Effector memory CD8-positive, alpha-beta T cell (primary cell): ENCODE data around the gene PACRG.

Experiments used
- ATAC-seq: fragments of 150-1000 bp; cut with Tn5 transposase; replicated peaks from 2 replicates; pipeline ENCODE4 v1.10.0; 2021; ENCODE audit warnings: mild to moderate bottlenecking, moderate library complexity
- DNase-seq, 3 experiments: peaks; one replicate each; pipeline ENCODE4 v3.0.0; 2021
- H3K27ac Mint-ChIP-seq, 2 donors: one replicate each; pipeline ENCODE4 v1.8.0; 2022; ENCODE audit warnings: mild to moderate bottlenecking in 2 of 2, mixed read lengths in 2 of 2, moderate library complexity in 2 of 2
- H3K27me3 Mint-ChIP-seq, 2 donors: one replicate each; pipeline ENCODE4 v1.8.0; 2022; ENCODE audit warnings: mixed read lengths in 2 of 2
- H3K36me3 Mint-ChIP-seq: one replicate; pipeline ENCODE4 v1.8.0; 2022; ENCODE audit warnings: mild to moderate bottlenecking, moderate library complexity, mixed read lengths; ENCODE audit not compliant: insufficient read depth
- H3K4me1 Mint-ChIP-seq, 2 donors: one replicate each; pipeline ENCODE4 v1.8.0; 2022; ENCODE audit warnings: low read depth in 2 of 2, mixed read lengths in 2 of 2
- H3K4me3 Mint-ChIP-seq, 2 donors: one replicate each; pipeline ENCODE4 v1.8.0; 2022; ENCODE audit warnings: mild to moderate bottlenecking in 2 of 2, mixed read lengths in 2 of 2, moderate library complexity in 2 of 2
- H3K9me3 Mint-ChIP-seq, 2 donors: one replicate each; pipeline ENCODE4 v1.8.0; 2022; ENCODE audit warnings: mixed read lengths in 2 of 2

Gene PACRG

DNA sequence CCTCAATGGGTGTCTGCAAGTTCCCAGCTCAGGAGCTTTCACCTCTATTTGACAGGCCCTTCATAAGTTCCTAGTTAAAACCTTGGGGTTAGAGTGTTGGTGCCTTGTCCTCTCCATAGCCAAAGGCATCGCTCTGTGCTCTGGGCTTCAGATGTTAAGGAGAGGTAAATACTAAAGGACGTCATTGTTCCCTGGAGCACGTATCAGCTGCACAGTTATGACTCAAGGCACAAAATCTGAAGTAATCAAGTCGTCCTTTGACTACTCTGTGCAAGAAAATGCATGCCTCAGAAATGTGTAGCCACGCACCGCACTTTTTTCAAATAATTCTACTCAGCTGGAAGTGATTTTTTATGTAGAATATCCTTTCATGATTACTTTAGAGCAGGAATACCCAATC lies 446.0 kb downstream of the PACRG start:
- no peak overlapping the region for H3K4me3 Mint-ChIP-seq
- DNase-seq, result no peak
- ATAC-seq, result no peak
- H3K36me3 Mint-ChIP-seq, result no peaks in the 10 kb centered on the region
- H3K27ac Mint-ChIP-seq, result no peak overlapping the region
- H3K27me3 Mint-ChIP-seq, result peaks cover 19 to 37% of the 10 kb centered on the region in 2 donors
- H3K9me3 Mint-ChIP-seq, result no peaks in the 10 kb centered on the region
- H3K4me1 Mint-ChIP-seq, result no peaks in the 10 kb centered on the region

DNA sequence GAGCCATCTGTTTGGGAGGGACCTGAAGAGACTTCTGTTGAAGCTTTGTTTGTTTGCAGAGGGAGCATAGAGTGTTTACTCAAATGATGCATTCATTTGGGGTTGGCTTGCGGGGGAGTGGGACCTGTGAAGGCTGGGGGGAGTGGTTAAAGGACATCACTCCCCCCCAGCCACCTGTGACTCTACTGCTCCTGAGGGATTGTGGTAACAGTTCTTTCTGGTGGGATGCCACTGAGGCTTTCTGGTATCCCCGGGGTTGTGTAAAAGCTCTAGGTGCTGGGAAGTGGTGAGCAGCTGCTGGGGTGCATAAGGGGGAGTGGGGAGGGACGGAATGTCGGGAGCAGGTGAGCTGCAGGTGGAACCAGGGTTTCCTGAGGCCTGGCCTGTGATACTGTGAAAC lies 447.5 kb downstream of the PACRG start:
- DNase-seq (no peak), ATAC-seq (no peak)
- no peak overlapping the region for H3K4me3 Mint-ChIP-seq
- no peaks in the 10 kb centered on the region for H3K4me1 Mint-ChIP-seq
- H3K9me3 Mint-ChIP-seq, result no peaks in the 10 kb centered on the region
- peaks cover 14 to 28% of the 10 kb centered on the region in 2 donors for H3K27me3 Mint-ChIP-seq
- no peaks in the 10 kb centered on the region for H3K36me3 Mint-ChIP-seq
- H3K27ac Mint-ChIP-seq, result no peak overlapping the region

DNA sequence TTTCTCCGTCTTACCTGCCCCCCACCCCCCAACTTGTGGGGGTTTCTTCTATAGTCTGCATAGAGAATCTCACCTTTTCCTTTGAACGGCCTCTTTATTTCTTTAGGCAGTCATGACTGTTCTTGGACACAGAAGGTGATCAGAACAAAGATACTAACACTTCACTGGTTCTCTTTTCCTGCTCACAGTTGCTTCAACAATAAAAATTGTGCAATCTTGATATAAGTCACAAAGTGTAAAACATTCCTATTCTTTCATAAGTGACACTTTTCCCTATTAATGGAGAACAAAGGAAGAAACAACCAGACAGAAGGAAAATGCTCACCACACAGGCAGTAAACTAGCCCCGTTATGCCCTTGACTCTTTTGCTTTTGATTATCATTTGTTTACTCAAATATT lies 448.3 kb downstream of the PACRG start:
- Mint-ChIP-seq H3K27me3 (peaks cover 14 to 28% of the 10 kb centered on the region in 2 donors), H3K4me3 (no peak overlapping the region), H3K27ac (no peak overlapping the region), H3K4me1 (no peaks in the 10 kb centered on the region), H3K36me3 (no peaks in the 10 kb centered on the region), H3K9me3 (no peaks in the 10 kb centered on the region)
- ATAC-seq (no peak), DNase-seq (no peak)

DNA sequence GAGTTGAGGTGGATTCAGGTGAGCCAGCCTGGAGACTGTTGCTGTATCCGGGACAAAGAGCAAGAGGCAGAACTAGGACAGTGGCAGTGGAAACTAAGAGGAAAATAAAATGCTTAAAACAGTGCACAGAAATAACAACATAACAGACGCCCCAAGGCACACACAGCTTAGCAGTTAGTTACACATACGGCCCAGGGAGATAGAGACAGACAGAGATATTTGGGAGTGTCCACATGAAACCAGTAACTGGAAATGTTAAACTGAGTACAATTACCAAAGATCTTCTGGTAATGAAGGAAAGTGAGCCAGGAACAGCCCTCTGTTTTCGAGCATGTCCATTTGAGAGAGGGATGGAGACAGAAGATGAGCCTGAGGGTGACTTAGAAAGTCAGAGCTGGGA lies 449.2 kb downstream of the PACRG start:
- Mint-ChIP-seq H3K9me3 (no peaks in the 10 kb centered on the region), H3K27me3 (peaks cover 14 to 28% of the 10 kb centered on the region in 2 donors), H3K27ac (no peak overlapping the region), H3K4me3 (no peak overlapping the region), H3K36me3 (no peaks in the 10 kb centered on the region), H3K4me1 (no peaks in the 10 kb centered on the region)
- ATAC-seq (no peak), DNase-seq (no peak)

DNA sequence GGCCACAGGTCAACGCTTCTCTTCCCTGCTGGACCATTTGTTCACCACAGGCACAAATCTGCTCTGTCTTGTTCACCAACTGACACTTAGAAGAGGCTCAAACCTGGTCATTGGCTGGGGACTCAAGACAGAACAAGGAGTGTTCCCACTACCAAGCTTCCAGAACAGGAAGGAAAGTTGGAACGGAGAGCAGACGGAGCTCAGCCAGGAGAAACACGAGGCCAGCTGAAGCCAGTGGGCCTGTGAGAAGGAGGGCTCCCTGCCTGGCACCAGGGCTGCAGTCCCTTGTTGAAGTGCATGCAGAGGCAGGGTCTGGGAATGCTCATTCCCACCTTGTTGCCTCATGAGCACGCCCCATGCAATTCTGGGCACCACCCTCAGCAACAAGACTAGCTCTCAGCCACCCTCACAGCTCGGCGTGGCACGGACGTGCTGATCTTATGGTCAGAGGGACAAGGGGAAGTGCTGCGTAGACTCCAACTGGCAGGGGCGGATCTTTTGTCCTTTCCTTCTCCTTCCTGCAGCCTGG lies 450.2 kb downstream of the PACRG start:
- Mint-ChIP-seq H3K27ac (no peak overlapping the region), H3K4me3 (no peak overlapping the region)
- no peak for ATAC-seq

DNA sequence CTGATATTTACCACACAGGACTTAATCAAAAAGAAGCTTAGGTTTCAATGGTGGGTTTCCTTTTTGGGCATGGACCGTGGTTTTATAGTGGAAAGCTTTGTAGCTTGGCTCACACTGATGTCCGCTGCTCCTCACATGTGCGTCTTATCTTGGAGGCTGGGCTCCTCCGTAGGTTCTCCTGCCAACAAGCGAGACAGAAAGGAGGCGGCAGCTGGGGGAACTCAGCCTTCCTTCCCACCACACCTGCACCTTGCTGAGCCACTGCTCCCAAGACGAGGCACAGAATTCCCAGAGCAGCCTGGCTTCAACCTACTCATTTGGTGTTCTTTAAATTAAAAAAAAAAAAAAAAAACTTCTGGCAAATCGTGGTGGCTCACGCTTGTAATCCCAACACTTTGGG lies 451.3 kb downstream of the PACRG start:
- no peak for DNase-seq
- Mint-ChIP-seq H3K36me3 (no peaks in the 10 kb centered on the region), H3K4me1 (no peaks in the 10 kb centered on the region), H3K27ac (no peak overlapping the region), H3K4me3 (no peak overlapping the region), H3K9me3 (no peaks in the 10 kb centered on the region), H3K27me3 (peaks cover 14 to 36% of the 10 kb centered on the region in 2 donors)
- no peak for ATAC-seq

More for the DNA sequence above, 450.2 kb downstream of the PACRG start:
- Mint-ChIP-seq H3K27me3 (peaks cover 14 to 36% of the 10 kb centered on the region in 2 donors), H3K36me3 (no peaks in the 10 kb centered on the region), H3K4me1 (no peaks in the 10 kb centered on the region), H3K9me3 (no peaks in the 10 kb centered on the region)
- no peak for DNase-seq

DNA sequence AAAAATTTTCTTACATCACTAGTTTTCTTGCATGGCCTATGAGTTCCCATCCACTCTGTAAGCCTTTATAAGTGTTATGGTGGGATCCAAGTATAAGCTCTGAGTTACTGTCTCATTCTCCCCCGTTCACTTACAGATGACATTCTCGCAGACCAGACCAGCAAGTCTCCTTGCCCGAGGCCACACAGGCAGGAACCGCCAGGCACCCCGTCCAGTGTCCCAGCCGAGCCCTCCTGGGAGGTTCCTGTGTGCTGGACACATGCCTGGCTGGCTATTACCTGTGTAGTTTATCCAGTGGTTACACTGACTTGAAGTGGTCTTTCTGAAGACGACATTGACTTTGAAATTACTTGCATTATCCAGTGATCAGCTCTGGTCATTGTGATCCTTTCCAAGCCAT lies 451.9 kb downstream of the PACRG start:
- DNase-seq, result no peak
- no peaks in the 10 kb centered on the region for H3K36me3 Mint-ChIP-seq
- ATAC-seq, result no peak

DNA sequence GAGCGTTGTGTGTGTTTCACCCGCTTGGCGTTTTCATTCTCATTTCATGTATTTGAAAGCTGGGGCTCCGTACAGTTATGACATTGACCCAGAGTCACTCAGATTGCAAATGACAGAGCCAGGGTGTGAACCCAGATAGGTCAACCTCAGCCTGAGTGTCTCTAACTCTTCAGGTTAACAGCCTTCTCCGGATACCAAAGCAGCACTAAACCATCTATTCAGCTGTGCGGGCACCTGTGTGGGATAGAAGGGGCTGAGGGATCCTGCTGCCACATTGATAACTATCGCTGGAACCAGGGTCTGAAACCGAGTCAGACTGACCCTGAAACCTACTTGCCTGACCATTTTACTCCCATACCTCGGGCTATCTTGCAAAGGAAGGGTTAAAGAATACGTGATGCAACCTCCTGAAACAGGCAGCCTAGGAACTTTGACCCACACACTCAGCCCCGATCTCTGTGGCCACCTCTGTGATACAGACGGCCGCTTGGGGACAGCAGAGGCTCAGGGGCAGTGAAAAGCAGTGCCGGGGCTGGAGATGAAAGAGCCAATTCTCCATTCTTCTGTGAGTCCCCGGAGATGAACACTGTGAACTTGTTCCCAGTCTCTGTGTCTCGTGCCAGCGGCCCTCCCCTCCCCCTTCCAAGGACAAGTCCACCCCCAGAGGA lies 453.2 kb downstream of the PACRG start:
- no peak overlapping the region for H3K4me3 Mint-ChIP-seq
- ATAC-seq (no peak), DNase-seq (no peak)
- no peaks in the 10 kb centered on the region for H3K9me3 Mint-ChIP-seq
- H3K4me1 Mint-ChIP-seq, result peaks cover 0 to 1% of the 10 kb centered on the region in 2 donors
- H3K36me3 Mint-ChIP-seq, result no peaks in the 10 kb centered on the region
- H3K27me3 Mint-ChIP-seq, result peaks cover 15 to 35% of the 10 kb centered on the region in 2 donors
- no peak overlapping the region for H3K27ac Mint-ChIP-seq

More for the DNA sequence above, 451.9 kb downstream of the PACRG start:
- Mint-ChIP-seq H3K9me3 (no peaks in the 10 kb centered on the region), H3K4me3 (no peak overlapping the region), H3K27me3 (peaks cover 14 to 39% of the 10 kb centered on the region in 2 donors), H3K27ac (no peak overlapping the region), H3K4me1 (peaks cover 0 to 1% of the 10 kb centered on the region in 2 donors)

DNA sequence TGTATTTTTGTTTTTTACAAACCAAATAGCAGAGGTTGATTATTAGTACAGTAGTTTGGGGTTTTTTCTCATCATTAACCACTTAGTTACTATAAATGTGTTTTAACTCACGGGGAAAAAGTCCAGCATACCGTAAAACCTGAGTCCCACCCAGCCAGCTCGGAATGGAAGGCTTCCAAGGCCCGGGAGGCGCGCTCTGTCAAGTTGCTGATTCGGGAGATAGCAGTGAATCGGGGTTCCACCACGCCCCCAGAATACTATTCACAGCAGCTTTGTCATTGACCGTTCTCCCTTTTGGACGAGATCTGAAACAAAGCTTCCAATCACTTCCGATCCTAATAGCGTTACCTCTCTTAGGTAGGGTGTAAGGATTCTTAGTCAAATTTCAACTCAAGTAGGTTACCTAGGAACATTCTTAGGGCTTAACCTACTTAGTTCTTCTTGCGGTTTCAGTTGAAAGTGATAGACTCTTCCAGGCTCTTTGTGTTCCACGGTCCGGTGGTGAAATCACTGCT lies 453.9 kb downstream of the PACRG start:
- ATAC-seq, result no peak
- no peak overlapping the region for H3K27ac Mint-ChIP-seq
- no peaks in the 10 kb centered on the region for H3K9me3 Mint-ChIP-seq
- no peaks in the 10 kb centered on the region for H3K36me3 Mint-ChIP-seq
- DNase-seq, result no peak
- no peak overlapping the region for H3K4me3 Mint-ChIP-seq
- H3K27me3 Mint-ChIP-seq, result peaks cover 11 to 31% of the 10 kb centered on the region in 2 donors
- H3K4me1 Mint-ChIP-seq, result peaks cover 0 to 1% of the 10 kb centered on the region in 2 donors

DNA sequence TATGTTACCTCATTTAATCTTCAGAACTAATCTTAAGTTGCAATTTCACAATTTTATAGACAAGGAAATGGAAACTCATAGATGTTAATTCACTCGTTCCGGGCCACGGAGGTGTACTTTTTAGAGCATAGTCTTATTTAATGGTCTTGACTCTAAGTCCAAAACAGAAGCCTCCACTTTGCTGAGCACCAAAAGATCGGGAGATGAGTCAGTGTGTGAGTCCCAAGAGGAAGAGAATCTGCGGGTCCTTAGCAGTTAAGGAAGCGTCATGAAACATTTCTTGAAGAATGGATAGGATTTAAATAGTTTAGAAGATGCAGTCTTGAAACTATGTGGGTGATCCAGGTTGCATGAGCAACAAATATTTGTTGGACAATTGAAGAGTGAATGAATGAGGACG lies 454.9 kb downstream of the PACRG start:
- DNase-seq (no peak), ATAC-seq (no peak)
- Mint-ChIP-seq H3K4me3 (no peak overlapping the region), H3K4me1 (peaks cover 0 to 1% of the 10 kb centered on the region in 2 donors), H3K27ac (no peak overlapping the region), H3K27me3 (peaks cover 7 to 31% of the 10 kb centered on the region in 2 donors), H3K9me3 (no peaks in the 10 kb centered on the region), H3K36me3 (no peaks in the 10 kb centered on the region)

DNA sequence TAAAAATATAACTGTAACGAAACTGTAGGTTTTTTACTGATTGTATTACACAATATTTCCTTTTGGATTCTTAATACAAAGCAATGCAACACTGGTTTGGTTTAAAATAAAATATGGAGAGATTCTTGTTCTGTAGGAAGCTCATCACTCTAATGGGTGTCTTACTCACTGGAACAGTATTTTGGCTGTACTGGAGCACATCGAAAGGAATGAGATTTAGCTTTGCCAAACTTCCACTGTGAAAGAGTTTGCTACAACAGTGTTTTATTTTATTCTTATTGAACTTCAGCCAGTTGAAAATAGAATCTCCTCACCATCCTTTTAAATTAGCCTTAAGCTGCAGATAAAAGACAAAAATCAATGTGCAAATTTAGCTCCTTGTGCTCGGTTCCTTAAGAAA lies 456.0 kb downstream of the PACRG start:
- ATAC-seq (no peak), DNase-seq (no peak)
- Mint-ChIP-seq H3K36me3 (no peaks in the 10 kb centered on the region), H3K27me3 (peaks cover 13 to 36% of the 10 kb centered on the region in 2 donors), H3K4me1 (peaks cover 0 to 1% of the 10 kb centered on the region in 2 donors), H3K4me3 (no peak overlapping the region), H3K27ac (no peak overlapping the region), H3K9me3 (no peaks in the 10 kb centered on the region)

DNA sequence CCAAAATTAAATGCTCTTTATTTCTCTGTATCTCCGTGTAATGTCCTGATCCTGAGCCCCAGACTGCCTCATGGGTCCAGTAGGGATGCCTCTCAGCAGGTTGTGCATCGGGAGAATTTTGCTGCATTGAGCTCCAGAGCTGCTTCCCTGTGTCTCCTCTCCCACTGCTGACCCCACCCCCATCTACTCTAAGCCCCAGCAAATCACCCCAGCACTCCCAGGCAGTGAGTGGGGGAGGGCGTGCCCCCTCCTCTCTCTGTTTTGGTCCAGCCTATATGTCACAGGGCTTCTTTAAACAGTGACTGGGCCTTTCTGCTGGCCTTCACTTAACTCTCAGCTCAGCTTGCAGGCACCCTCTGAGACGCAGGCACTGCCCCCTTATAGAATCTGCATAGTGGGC lies 458.0 kb downstream of the PACRG start:
- H3K36me3 Mint-ChIP-seq, result no peaks in the 10 kb centered on the region
- H3K9me3 Mint-ChIP-seq, result no peaks in the 10 kb centered on the region
- no peak overlapping the region for H3K27ac Mint-ChIP-seq
- peaks cover 0 to 1% of the 10 kb centered on the region in 2 donors for H3K4me1 Mint-ChIP-seq
- H3K27me3 Mint-ChIP-seq, result peaks cover 14 to 36% of the 10 kb centered on the region in 2 donors
- no peak overlapping the region for H3K4me3 Mint-ChIP-seq
- DNase-seq, result no peak
- no peak for ATAC-seq

DNA sequence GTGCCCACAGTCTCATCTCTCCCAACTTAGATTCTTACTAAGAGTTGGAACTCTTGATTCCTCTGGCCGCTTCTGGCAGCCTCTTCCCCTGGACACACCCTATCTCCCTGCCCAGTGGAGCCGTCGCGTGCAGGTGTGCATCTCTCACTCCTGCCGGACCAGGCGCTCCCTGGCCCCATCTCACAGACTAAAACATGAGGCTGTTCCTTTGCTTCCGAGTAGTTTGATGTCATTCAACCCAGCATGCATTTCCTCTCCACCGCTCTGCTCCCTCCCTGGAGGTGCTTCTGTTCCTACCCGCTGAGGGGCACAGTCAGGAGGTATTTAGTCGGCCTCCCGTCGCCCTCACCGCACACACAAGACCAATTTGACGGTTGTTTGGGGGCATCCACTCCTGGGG lies 458.8 kb downstream of the PACRG start:
- Mint-ChIP-seq H3K36me3 (no peaks in the 10 kb centered on the region), H3K27ac (no peak overlapping the region), H3K9me3 (no peaks in the 10 kb centered on the region), H3K4me1 (peaks cover 0 to 1% of the 10 kb centered on the region in 2 donors), H3K4me3 (no peak overlapping the region), H3K27me3 (peaks cover 14 to 41% of the 10 kb centered on the region in 2 donors)
- DNase-seq (no peak), ATAC-seq (no peak)

DNA sequence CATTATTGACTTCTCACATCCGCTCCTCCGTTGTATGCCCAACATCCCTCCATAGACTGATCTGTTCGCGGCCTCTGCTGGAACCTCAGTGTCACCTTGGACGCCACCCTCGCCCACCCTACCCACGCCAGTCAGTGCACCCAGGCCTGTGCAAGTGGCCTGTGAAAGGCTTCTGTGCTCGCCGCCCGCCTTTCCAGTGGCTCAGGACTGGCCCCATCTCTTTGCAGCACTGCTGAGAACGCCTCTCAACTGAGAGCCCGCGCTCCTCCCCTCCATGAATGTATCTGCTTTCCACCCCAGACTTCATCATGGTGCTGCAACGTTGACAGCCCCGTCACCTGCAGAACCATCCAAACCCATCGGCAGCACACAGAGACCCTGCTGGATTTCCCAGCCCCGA lies 459.4 kb downstream of the PACRG start:
- DNase-seq (no peak), ATAC-seq (no peak)
- H3K4me1 Mint-ChIP-seq, result peaks cover 0 to 1% of the 10 kb centered on the region in 2 donors
- no peaks in the 10 kb centered on the region for H3K36me3 Mint-ChIP-seq
- H3K27ac Mint-ChIP-seq, result no peak overlapping the region
- no peaks in the 10 kb centered on the region for H3K9me3 Mint-ChIP-seq
- no peak overlapping the region for H3K4me3 Mint-ChIP-seq
- H3K27me3 Mint-ChIP-seq, result peaks cover 14 to 46% of the 10 kb centered on the region in 2 donors
